Body of pancreas (tissue), 4 donors: ENCODE data around the gene ZNF846.

Experiments used
- CTCF ChIP-seq, 7 experiments: fragments of 450-650 bp in 4 of 7; fragments of 200-600 bp in 3 of 7; sonication (generic) in 3 of 7; IDR thresholded peaks; one replicate each; pipeline ENCODE4 v1.5.1; 2016 to 2019; ENCODE audit warnings: antibody characterized with exemption in 7 of 7
- POLR2A ChIP-seq, 3 donors: fragments of 450-650 bp; IDR thresholded peaks; one replicate each; pipeline ENCODE4 v1.6.1; 2016; ENCODE audit warnings: antibody characterized with exemption in 3 of 3, mild to moderate bottlenecking in 2 of 3

- TF ChIP-seq CTCF (IDR thresholded peaks at IDR 0.05) (no peak), POLR2A (IDR thresholded peaks at IDR 0.05) (no peak)
These were observed 56.7 kb downstream of the ZNF846 start for GRCh38 chr19:9711815-9712214.
